ENCODE results near the gene SEPTIN8.
A peak's percentile ranks its signal among the peaks of the same experiment; 100 is the strongest.

The SEPTIN8 gene

DNA sequence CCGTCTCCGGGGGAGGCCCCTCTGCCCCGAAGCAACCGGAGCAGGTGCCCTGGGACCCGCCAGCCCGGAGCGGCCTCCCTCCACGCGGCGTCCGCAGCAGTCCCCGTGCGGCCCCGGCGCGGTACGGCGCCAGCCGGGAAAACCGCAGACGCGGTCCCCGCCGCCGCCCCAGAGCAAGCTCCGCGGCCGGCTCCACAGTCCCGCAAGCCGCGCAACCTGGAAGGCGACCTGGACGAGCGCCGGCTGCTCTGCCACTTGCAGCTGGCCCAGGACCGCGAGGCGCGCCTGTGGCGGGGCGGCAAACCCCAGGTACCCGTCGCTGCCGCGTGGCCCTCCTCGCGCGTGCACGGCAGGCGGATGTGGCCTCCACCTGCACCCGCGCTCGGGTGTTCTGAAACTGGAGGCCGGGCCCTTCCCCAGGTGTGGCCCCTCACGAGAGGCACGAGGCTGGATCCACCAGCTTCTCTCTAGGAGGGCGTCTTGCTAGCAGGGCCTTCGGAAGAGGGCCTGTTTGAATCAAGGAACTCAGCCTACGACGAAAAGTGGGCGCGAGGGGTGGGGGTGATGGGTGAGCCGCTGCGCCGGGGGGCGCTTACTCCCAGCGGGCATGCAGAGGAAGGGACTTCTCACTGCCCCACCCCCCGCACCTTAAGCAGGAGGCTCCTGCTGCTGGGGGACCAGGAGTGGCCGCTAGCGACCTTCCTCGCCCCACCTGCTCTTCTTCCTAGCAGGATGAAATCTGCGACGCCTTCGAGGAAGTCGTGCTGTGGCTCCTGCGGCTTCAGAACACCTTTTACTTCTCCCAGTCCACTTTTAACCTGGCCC is 29.2 kb downstream of the SEPTIN8 start:
- no peak for DNase-seq

DNA sequence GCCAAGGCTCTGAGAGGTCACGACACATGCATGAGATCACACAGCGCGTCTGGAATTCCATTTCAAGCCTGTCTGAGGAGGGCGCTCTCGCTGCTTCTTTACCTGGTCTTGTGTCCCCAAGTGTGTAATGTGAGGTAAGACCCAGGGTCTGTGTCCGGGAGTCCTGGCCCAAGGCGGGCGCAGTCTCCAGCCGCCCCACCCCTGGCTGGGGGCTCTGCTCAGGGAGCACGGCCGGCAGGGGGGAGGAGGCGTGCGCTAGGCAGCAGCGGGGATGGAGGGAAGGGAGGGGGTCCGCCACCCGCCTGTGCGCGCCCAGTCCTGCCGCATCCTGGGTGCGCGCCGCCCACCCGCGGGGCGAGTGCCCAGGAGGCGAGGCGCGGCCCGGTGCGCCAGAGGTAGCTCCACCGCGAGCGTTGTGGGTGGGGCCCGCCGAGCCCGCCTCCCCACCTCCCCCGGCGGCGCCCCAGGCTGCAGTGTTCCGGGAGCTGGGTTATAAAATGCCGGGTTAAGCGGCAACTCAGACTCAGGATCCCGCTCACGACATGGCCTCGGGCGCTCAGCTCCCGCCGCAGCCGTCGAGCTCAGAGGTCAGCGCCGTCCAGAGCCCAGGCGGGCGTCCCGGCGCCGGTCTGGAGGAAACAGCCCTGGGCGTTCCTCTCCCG is 30.0 kb downstream of the SEPTIN8 start, which contains the start of gene CCNI2:
Gene CCNI2, plus strand, starts transcription at position 473 of the 662 bp plus-strand sequence. Its CDS starts 70 bp downstream, at position 543.
- peak in 1 of 14 donors; percentile 18 for DNase-seq

DNA sequence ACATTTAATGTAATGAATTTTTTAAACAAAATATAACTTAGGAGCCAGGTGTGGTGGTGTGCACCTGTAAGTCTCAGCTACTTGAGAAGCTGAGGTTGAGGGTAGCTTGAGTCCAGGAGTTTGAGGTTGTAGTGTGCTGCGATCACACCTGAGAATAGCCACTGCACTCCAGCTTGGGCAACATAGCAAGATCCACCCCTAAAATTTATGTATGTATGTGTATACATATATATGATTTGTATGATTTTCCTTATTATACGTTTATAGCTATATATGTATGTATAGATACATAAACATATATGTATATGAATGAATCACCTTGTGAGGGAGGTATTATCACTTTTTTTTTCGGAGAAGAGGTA is 30.5 kb downstream of the SEPTIN8 start:
- DNase-seq: no peak

DNA sequence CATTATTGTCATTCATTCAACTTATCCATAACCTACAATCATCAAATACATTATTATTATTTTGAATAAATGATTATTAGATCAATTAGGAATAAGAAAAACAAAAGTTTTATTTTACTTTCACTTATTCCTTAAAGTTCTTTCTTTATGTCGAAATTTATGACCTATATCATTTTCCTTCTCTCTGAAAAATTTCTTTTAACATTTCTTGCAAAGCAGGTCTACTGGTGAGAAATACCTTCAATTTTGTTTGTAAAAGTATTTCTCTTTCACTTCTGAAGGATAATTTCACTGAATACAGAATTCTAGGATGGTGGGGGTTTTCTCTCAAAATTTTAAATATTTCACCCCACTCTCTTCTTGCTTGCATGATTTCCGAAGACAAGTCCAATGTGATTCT is 32.4 kb downstream of the SEPTIN8 start:
- DNase-seq: no peak

DNA sequence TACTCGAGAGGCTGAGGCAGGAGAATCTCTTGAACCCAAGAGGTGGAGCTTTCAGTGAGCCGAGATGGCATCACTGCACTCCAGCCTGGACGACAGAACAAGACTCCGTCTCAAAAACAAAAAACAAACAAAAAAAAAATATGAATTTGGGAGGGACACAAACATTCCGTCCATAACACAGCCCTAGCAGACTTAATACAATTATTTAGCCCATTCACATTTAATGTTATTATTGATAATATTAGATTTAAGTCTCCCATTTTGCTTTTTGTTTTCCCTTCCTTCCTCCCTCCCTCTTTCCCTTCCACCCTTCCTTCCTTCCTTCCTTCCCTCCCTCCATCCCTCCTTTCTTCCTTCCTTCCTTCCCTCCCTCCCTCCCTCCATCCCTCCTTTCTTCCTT is 34.4 kb downstream of the SEPTIN8 start:
- no peak for DNase-seq

DNA sequence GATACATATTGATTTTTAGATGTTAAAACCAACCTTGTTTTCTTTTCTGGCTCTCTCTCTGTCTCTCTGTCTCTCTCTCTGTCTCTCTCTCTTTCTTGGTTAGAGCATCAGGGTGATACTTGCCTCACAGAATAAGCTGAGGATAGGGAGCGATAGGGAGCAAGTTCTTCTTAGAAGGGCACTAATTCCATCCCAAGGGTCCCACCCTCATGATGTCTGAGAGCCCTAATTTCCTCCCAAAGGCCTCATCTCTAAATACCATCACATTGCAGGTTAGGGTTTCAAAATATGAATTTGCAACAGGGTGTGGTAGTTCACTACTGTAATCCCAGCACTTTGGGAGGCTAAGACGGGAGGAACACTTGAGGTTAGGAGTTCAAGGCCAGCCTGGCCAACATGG is 34.9 kb downstream of the SEPTIN8 start:
- DNase-seq: no peak

DNA sequence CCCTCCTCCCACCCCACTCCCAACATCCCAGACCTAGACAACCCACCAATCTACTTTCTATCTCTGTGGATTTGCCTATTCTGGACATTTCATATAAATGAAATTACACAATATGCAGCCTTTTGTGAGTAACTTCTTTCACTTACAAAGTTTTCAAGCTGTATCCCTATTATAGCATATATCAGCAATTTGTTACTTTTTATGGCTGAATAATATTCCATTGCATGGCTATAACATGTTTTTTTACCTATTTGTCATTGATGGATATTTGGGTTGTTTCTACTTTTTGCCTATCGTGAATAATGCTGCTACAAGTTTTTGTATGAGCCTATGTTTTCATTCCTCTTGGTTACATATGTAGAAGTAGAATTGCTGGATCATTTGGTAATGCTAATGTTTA is 37.8 kb downstream of the SEPTIN8 start:
- no peak for DNase-seq

DNA sequence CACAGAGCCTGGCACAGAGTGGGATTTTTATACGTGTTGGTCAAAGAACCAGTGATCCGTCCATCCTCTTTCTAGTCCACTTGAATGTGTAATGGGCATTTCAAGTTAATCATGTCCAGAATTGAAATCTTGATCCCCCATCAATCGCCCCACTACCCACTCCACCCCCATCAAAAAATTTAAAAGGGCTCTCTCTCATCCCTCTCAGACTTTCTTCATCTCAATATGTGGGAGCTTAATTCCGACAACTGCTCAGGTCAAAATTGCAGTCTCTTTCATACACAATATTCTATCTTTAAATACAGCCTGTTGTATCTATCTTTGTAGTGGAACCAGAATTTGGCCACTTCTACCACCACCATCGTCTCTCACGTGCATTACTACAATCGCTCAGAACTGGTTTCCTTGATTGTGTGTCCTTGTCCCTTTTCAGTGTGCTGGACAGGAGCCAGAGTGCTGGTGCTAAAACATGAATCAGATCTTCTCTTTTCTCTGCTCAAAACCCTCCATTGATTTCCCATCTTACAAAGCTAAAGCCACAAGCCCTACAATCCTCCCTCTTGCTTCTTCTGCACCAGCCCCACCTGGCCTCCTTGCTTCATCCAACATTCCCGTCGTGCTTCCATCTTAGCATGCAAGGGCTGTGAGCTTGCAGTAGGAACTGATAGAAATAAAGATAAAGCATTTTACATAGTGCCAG is 38.9 kb downstream of the SEPTIN8 start:
- DNase-seq: no peak

DNA sequence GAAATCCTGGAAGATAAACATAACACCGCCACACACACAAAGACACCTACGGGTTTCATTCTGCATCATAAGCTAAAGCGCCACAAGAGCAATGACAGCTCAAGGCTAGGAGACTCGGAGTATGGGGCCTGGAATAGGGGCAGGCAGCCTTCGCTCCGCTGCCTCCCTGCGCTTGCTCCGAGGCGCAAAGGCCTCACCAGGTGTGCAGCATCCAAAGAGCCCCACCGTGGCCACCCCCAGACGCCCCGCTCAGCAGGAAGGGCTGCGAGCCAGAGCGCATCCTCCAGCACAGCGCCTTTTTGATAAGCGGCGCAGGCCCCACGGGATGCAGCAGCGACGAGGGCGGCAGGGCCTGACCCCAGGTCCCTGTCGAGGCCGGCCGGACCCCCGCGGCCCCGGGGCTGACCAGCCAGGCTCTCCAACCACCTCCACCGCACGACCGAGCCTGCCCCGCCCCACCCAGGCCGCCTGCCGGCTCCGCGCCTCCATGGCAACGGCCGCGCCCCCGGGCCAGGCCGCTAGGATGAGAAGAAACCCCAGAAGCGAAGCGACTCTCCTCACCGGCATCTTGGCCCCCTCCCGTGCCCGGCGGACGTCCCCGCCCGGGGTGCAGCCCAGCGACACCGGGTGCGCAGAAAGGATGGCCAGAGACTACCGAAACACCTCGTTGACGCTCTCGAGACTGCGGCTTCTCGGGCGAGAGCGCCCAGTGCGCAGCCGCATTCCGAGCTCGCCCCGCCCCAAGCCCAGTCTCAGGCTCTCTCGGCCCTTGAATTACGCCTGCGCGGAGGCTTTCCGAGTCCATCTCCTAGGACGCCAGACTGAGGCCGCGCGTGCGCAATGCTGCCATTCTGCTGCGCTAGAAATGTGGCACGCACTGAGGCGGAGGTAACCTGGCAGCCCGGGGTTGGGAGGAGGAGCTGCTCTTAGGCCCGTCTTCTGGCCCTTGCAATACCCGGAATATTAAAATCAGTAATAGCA is 39.9 kb downstream of the SEPTIN8 start, which contains the start of gene KIF3A:
Gene KIF3A, minus strand, starts transcription at position 694 of the 981 bp plus-strand sequence. Its CDS starts 127 bp downstream, at position 567.
- DNase-seq: peak; percentile 56 to 98 (median 95)

DNA sequence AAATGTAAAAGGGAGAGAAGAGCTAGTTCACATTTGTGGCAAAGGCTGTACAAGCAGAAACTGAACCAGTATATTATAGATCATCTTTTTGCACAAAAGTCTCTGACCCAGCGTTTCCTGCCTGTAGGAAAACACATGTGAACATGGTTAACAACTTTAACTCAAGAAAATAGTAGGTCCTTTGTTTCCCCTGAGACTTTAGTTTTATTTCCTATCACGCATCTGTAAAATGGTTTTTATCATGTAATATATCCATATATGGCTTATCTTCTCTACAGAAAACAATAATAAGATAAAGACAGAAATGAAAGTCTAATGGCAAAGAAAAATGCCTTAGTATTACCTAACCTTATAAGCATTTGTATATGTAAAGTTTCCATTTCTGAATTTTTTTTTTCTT is 42.4 kb downstream of the SEPTIN8 start:
- DNase-seq: no peak

DNA sequence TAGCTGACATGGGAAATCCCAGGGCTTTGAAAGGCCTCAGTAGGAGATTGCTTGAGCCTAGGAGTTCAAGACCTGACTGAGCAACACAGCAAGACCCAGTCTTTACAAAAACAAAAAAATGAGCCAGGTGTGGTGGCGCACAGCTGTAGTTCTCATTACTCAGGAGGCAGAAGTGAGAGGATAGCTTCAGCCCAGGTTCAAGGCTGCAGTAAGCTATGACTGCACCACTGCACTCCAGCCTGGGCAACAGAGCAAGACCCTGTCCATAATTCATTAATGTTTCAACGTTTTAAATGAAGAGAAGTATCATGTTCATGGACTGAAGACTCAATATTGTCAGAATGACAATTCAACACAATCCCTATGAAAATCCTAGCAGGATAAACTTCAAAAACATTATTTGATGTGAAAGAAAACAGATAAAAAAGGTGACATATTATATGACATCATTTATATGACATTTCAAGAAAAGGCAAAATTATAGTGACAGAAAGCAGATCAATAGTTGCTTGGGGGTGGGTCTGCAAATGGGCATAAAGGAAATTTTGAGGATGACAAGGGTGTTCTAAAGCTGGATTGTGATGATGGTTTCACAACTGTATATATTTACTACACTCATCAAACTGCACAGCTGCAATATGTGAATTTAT is 43.4 kb downstream of the SEPTIN8 start:
- DNase-seq: no peak

DNA sequence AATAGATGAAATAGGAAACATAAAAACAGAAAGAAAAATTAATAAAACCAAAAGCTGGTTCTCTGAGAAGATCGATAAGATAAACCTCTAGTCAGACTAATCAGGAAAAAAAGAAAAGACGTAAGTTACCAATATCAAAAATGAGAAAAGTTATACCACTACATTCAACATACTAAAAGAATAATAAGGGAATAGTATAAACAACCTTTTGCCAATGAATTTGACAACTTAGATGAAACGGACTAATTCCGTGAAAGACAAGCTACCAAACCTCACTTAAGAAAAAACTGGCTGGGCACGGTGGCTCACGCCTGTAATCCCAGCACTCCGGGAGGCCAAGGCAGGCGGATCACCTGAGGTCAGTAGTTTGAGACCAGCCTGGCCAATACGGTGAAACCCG is 47.1 kb downstream of the SEPTIN8 start:
- no peak for DNase-seq

DNA sequence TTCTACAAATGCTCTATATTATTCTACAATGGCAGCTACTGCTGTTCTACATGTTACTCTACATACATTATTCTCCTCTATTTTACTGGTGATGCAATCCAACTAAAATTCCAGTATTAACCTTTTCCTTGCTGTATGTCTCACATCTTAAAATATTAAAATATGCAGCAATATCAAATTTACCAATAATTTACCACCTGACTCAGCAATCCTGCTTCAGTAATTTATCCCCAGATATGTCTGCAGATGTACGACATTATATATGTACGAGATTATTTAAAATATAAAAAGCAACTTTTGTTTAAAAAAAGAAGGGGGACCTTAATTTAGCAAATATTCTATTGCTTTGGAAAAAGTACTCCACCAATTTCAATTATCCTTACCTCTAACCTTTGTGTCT is 51.3 kb downstream of the SEPTIN8 start:
- no peak for DNase-seq

DNA sequence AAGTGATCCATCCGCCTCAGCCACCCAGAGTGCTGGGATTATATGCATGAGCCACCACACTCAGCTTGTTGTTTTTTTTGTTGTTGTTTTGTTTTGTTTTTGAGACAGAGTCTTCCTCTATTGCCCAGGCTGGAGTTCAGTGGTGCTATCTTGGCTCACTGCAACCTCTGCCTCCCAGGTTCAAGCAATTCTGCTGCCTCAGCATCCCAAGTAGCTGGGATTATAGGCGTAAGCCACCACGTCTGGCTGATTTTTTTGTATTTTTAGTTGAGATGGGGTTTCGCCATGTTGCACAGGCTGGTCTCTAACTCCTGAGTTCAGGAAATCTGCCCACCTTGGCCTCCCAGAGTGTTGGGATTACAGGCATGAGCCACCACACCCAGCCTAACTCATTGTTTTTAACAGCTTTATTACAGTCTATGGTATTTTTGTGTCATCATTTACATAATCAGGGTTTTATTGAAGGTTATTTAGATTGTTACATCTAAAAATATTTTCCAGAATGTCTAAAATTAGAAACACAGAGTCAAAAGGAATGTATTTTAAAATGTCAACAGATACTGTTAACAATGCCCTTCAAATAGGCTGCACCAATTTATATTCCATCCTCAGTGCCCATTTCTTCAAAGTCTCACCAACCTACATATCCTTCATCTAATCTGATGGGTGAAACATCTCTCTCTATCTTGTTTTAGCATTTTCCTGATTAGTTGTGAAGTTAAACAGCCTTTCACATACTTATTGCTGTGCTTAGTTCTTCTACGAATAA is 58.3 kb downstream of the SEPTIN8 start:
- DNase-seq: no peak

DNA sequence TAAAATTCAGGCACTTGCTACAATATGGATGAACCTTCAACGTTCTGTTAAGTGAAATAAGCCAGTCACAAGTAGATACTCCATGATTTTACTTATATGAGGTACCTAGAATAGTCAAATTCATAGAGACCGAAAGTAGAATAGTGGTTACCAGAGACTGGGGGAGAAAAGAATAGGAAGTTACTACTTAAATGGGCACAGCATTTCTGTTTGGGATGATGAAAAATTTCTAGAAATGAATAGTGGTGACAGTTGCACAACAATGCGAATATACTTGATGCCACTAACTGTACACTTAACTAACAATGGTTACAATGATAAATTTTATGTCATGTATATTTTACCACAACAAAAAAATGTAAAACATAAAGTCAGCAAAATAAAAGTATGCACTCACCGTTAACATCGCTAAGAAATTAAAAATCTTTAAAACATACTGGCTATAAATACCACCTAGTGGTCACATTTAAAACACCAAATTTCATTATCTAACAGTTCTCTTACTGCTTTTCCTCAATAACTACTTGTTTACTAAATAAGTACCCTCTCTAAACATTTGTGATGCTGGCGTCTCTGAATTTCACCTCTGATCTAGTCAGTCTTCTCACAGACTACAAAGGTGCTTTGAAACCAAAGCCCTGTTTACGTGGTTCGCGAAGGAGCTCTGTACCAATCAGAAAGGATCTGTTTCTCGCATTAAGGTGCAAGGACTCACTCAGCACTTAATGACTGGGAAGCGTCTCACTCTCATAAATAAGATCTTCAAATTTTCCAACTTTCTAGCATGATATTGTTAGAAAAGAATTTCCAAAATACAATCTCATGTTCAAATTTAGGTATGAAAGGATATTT is 62.4 kb downstream of the SEPTIN8 start:
- no peak for DNase-seq

DNA sequence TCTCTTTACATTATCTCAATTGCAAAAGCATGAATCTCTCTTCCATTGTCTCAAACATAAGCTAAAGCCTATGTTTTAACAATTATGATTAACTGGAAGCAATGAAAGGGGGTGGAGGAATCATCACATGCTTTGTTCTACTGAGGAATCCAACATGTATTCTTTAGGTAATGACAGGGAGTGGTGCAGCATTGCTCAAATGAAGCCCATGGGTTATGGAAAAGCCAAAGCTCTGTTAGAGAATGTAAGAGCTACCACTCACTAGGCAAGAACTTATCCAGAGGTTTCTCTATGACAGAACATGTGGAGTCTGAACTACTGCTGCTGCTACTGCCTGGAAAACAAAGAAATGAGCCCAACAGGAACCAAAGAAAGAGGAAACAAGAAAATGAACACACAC is 68.4 kb downstream of the SEPTIN8 start:
- DNase-seq: no peak

DNA sequence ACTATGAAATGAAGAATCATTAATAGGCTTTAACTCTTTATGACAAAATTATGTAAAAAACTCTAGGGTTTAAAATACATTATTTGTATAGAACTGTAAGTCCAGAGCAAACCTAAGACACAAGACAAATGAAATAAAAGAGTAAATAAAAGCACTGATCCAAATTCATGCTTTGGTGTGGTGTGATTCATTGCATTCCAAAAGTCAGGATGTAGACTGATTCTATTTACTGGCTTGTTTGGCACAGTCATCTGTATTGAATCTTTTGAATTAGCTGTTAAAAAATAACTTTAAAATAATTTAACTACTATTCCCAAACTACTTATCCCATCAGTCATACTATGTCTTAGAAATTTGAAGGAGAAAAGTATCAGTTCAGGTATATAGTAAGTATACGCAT is 72.2 kb downstream of the SEPTIN8 start:
- no peak for DNase-seq
